Muscle layer of colon (tissue), 2 donors: ENCODE measurements around the gene SGCD.

Experiments
- H3K27ac ChIP-seq: one replicate; pipeline ENCODE4 v1.7.0; 2013; ENCODE audit warnings: low read depth, mild to moderate bottlenecking, low read length, moderate library complexity
- H3K27me3 ChIP-seq, 2 donors: one replicate each; pipeline ENCODE4 v1.7.0; 2013; ENCODE audit warnings: low read length in 2 of 2, mild to moderate bottlenecking in 2 of 2; ENCODE audit not compliant: insufficient read depth in 2 of 2, control insufficient read depth in 1 of 2
- H3K36me3 ChIP-seq: one replicate; pipeline ENCODE4 v1.7.0; 2013; ENCODE audit warnings: mild to moderate bottlenecking, low read length; ENCODE audit not compliant: insufficient read depth
- H3K4me1 ChIP-seq: one replicate; pipeline ENCODE4 v1.7.0; 2013; ENCODE audit warnings: mild to moderate bottlenecking, low read length; ENCODE audit not compliant: insufficient read depth
- H3K4me3 ChIP-seq, 2 donors: one replicate each; pipeline ENCODE4 v1.7.0; 2013; ENCODE audit warnings: low read length in 2 of 2, low read depth in 1 of 2, mild to moderate bottlenecking in 1 of 2, moderate library complexity in 1 of 2
- H3K9ac ChIP-seq: one replicate; pipeline ENCODE4 v1.7.0; 2013; ENCODE audit warnings: low read length
- H3K9me3 ChIP-seq: one replicate; pipeline ENCODE4 v1.7.0; 2013; ENCODE audit warnings: mild to moderate bottlenecking, low read length
- donor health status: abdominal sarcoma.
- donor health status: Adenocarcinoma of cecum.

Gene SGCD

DNA sequence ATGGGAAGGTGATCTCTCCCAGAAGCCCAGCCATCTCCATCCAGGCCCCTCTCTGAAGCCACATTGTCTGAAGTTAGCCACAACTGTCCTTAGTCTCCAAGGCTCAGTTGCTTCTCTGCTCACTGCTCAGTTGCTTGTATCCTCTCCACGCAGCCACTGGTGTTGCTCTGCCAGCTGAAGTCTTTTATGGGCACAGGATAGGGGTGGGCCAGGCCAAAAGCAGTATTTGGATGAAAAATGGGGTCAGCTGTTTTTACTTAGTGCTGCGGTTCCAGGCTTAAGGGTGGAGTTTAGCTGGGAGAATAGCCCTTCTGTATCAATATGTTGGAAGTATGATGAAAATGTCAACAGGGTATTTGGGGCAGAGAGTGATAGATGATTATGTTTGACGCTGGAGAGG, 354.3 kb downstream of the SGCD start:
- no peaks in the 10 kb centered on the region for H3K4me1 ChIP-seq
- H3K27ac ChIP-seq: no peak overlapping the region
- no peak overlapping the region for H3K9ac ChIP-seq
- H3K9me3 ChIP-seq: no peaks in the 10 kb centered on the region
- H3K36me3 ChIP-seq: no peaks in the 10 kb centered on the region
- no peaks in the 10 kb centered on the region for H3K27me3 ChIP-seq
- no peak overlapping the region for H3K4me3 ChIP-seq

DNA sequence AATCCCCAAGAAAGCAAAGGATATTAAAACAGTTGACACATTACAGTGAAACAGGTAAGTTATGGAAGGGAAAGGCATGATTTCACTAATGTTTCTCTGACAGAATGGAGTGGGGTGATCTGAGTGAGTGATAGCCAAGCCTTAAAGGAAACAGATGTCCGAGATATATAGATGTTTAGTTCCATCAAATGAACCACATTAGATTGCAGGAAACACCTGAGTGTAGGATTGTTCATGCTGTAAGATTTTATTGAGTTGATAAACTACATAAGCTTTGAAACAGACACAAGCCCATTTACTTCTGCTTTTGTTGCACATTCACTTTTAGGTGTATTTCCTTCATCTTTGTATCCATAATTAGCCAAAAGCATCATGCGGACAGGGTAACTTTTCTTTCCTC, 356.0 kb downstream of the SGCD start:
- H3K36me3 ChIP-seq: no peaks in the 10 kb centered on the region

GRCh38 chr5:156683509-156683908, 356.5 kb downstream of the SGCD start:
- Histone ChIP-seq H3K4me1 (no peaks in the 10 kb centered on the region), H3K27ac (no peak overlapping the region), H3K9ac (no peak overlapping the region), H3K4me3 (no peak overlapping the region), H3K27me3 (no peaks in the 10 kb centered on the region), H3K36me3 (no peaks in the 10 kb centered on the region), H3K9me3 (no peaks in the 10 kb centered on the region)

More for the DNA sequence above, 356.0 kb downstream of the SGCD start:
- H3K27me3 ChIP-seq: no peaks in the 10 kb centered on the region
- no peaks in the 10 kb centered on the region for H3K4me1 ChIP-seq
- no peak overlapping the region for H3K9ac ChIP-seq
- H3K4me3 ChIP-seq: no peak overlapping the region
- no peaks in the 10 kb centered on the region for H3K9me3 ChIP-seq
- no peak overlapping the region for H3K27ac ChIP-seq

DNA sequence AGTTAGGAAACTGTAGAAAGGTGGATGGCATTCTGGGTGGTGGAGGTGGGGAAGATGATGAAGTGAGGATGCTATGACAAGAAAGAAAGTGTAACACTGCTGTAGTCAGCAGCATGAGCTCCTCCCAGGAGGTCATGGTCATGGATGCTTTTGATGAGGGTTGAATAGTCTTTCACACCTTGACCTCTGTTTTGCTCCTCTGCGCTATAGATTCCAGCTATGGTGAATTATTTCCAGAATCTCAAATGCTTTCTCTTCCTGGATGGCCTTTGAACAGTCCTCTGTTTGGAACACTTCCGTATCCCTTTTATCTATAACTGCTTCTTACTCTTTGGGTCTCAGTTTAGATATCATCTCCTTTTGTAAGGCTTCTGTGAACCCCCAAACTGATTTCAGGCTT, 357.3 kb downstream of the SGCD start:
- no peak overlapping the region for H3K4me3 ChIP-seq
- H3K27ac ChIP-seq: no peak overlapping the region
- no peak overlapping the region for H3K9ac ChIP-seq
- H3K4me1 ChIP-seq: no peaks in the 10 kb centered on the region
- H3K36me3 ChIP-seq: no peaks in the 10 kb centered on the region
- H3K9me3 ChIP-seq: no peaks in the 10 kb centered on the region
- H3K27me3 ChIP-seq: no peaks in the 10 kb centered on the region

DNA sequence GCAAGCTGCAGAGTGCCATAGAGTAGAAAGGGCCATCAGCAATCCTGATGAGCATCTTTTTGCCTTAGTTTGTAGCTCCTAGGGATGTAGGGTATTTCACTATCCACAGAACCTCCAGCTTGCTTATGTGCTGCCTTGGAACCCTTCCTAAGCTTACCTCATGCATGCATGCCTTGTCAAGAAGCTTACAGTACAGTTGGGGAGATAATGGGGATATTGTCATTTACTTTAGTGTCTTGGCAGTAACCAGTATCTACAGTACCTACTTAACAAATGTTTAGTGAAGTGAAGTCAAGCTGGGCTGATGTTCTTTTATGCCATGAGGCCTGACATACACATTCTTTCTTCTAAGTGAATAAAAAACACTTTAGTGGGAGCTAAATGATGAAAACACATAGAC, 358.5 kb downstream of the SGCD start:
- Histone ChIP-seq H3K36me3 (no peaks in the 10 kb centered on the region), H3K27me3 (no peaks in the 10 kb centered on the region), H3K27ac (no peak overlapping the region), H3K4me3 (no peak overlapping the region), H3K4me1 (no peaks in the 10 kb centered on the region), H3K9ac (no peak overlapping the region), H3K9me3 (no peaks in the 10 kb centered on the region)

DNA sequence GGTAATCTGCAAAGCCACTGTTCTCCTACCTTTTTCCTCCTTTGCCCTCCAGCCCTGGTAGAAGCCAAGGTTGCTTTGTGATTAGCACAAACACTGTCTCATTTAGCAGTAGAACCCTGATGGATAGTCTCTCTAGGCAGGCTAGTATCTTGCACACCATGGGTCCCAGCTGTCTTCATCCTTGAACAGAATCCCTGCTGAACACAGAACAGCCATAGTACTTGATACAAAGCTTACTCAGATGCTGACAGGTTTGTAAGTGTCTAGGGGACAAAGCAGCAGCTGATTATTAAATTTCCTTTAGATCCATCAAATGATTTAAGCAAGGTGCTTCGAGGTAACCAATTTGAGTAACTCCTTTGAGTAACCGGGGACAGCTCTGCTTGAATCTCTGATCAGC, 359.4 kb downstream of the SGCD start:
- H3K36me3 ChIP-seq: no peaks in the 10 kb centered on the region
- no peak overlapping the region for H3K9ac ChIP-seq
- no peak overlapping the region for H3K27ac ChIP-seq
- H3K27me3 ChIP-seq: no peaks in the 10 kb centered on the region
- H3K9me3 ChIP-seq: no peaks in the 10 kb centered on the region
- no peak overlapping the region for H3K4me3 ChIP-seq
- H3K4me1 ChIP-seq: no peaks in the 10 kb centered on the region

DNA sequence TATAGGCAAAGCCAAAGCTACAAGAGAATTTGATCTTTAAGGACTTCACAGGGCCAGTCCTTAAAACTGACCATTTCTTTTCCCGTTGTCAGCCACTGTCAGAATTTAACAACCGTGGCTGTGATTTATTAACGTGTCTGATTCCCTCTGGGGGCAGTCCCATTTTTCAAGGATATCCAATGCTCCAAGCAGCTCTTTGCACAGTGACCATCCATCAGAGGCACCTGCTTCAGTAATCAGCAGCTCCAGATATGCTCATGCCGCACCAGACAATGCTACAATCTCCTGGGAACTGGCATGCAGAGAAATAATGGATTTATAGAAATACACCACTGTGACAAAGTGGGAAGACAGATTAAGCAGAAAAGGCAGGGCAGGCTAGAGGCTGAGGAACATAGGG, 359.8 kb downstream of the SGCD start:
- no peaks in the 10 kb centered on the region for H3K36me3 ChIP-seq
- H3K9me3 ChIP-seq: no peaks in the 10 kb centered on the region
- no peaks in the 10 kb centered on the region for H3K4me1 ChIP-seq
- no peak overlapping the region for H3K9ac ChIP-seq
- H3K27ac ChIP-seq: no peak overlapping the region
- no peak overlapping the region for H3K4me3 ChIP-seq
- H3K27me3 ChIP-seq: no peaks in the 10 kb centered on the region

DNA sequence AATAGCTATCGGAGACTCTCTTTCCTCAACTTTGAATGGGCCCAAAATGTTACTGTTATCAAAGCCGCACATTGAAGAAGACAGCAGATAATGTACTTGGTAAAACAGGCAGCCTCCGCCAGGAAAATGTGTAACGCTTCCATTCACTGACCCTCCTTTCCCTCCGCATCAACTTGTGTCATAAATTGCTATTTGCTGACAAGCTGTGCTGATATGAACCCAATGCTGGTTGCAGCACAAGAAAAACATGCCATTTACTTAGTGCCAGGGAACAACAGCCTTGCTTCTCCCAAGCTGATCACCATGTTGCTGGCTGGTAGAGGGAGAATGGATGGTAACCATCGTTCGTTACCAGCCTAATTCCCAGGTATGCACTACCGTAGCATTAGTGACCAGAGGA, 360.6 kb downstream of the SGCD start:
- Histone ChIP-seq H3K4me1 (no peaks in the 10 kb centered on the region), H3K27me3 (no peaks in the 10 kb centered on the region), H3K9me3 (no peaks in the 10 kb centered on the region), H3K36me3 (no peaks in the 10 kb centered on the region), H3K27ac (no peak overlapping the region), H3K4me3 (no peak overlapping the region), H3K9ac (no peak overlapping the region)

DNA sequence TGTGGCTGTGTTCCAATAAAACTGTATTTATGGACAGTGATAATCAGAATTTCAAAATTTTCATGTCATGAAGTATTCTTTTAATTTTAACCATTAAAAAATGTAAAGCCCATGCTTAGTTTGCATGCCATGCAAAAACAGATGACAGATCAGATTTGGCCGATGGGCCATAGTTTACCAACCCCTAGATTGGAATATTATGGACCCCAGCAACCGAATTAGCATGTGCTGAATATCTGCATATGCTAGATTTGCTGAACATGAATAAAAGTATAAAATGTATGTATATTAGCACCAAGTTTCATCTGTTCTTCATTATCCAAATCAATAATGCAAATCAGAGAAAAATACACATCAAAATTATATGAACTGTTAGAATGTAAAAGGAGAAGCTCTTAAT, 364.6 kb downstream of the SGCD start:
- Histone ChIP-seq H3K4me1 (no peaks in the 10 kb centered on the region), H3K27ac (no peak overlapping the region)

GRCh38 chr5:156693113-156693512, 366.1 kb downstream of the SGCD start:
- H3K27ac ChIP-seq: no peak overlapping the region
- no peaks in the 10 kb centered on the region for H3K36me3 ChIP-seq
- no peaks in the 10 kb centered on the region for H3K4me1 ChIP-seq
- no peaks in the 10 kb centered on the region for H3K27me3 ChIP-seq
- no peaks in the 10 kb centered on the region for H3K9me3 ChIP-seq
- H3K9ac ChIP-seq: no peak overlapping the region
- H3K4me3 ChIP-seq: no peak overlapping the region

More for the DNA sequence above, 364.6 kb downstream of the SGCD start:
- Histone ChIP-seq H3K4me3 (no peak overlapping the region), H3K9ac (no peak overlapping the region), H3K27me3 (no peaks in the 10 kb centered on the region), H3K36me3 (no peaks in the 10 kb centered on the region), H3K9me3 (no peaks in the 10 kb centered on the region)

DNA sequence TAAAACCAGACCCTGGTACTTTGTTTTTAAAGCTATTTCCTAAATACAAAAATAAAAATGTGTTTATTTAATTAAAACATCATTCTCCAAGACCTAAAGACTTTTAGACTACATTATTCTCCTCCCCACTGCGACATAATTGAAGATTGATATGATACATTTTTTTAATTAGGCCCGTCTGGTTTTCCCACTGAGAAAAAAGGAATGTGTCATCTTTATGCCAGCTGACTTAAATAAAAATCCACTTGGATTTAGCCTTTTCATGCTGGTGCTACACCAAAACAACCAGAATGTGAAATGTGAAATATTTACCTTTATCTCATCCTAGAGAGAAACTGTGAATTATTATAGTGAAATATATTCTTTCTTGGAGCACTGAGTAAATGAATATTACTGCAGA, 367.6 kb downstream of the SGCD start:
- Histone ChIP-seq H3K27me3 (no peaks in the 10 kb centered on the region), H3K36me3 (no peaks in the 10 kb centered on the region), H3K4me3 (no peak overlapping the region), H3K9me3 (no peaks in the 10 kb centered on the region), H3K9ac (no peak overlapping the region), H3K4me1 (no peaks in the 10 kb centered on the region), H3K27ac (no peak overlapping the region)

GRCh38 chr5:156695774-156696173, 368.8 kb downstream of the SGCD start:
- Histone ChIP-seq H3K4me1 (no peaks in the 10 kb centered on the region), H3K27me3 (no peaks in the 10 kb centered on the region), H3K36me3 (no peaks in the 10 kb centered on the region), H3K4me3 (no peak overlapping the region), H3K27ac (no peak overlapping the region), H3K9me3 (no peaks in the 10 kb centered on the region), H3K9ac (no peak overlapping the region)
